Cardiac fibroblast (primary cell): Measurements from ENCODE around the gene BTBD9.

ENCODE experiments used
- DNase-seq, 2 donors: peaks; one replicate each; pipeline versions ENCODE4 v3.0.0 to v3.0.0-alpha.2; 2010; ENCODE audit warnings: low read depth in 2 of 2
- H3K4me3 ChIP-seq, 2 donors: replicated peaks in 1 of 2; 1 replicate in 1 of 2; 2 replicates in 1 of 2; pipeline ENCODE4 v1.5.1; 2011; ENCODE audit warnings: low read depth in 2 of 2, low read length in 2 of 2, mild to moderate bottlenecking in 2 of 2, moderate library complexity in 1 of 2
- TF ChIP-seq, protein P1 (sequence below): IDR thresholded peaks from one replicate; pipeline ENCODE4 v1.5.1; 2011; ENCODE audit warnings: low read depth, mild to moderate bottlenecking, low read length, inconsistent platforms

BTBD9 gene

DNA sequence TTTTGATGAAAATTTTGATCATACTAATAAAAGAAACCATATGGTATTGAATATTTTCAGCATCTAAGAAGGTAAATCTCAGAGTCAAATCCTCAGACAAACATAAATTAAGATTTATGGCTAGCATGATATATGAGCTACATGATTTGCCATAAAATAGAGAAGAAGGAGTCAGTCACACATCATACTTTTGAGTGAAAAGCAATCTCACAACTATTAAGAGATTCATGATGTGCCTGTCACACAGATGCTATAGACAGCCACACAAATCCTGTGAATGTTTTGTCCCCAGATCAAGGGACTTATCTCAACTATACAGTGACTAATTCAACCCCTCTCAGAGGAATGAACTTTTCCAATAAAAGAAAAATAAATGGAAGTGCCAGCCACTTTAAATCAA lies 85.7 kb downstream of the BTBD9 start:
- no peak overlapping the region for H3K4me3 ChIP-seq
- DNase-seq: no peak
- TF ChIP-seq, protein P1, sequence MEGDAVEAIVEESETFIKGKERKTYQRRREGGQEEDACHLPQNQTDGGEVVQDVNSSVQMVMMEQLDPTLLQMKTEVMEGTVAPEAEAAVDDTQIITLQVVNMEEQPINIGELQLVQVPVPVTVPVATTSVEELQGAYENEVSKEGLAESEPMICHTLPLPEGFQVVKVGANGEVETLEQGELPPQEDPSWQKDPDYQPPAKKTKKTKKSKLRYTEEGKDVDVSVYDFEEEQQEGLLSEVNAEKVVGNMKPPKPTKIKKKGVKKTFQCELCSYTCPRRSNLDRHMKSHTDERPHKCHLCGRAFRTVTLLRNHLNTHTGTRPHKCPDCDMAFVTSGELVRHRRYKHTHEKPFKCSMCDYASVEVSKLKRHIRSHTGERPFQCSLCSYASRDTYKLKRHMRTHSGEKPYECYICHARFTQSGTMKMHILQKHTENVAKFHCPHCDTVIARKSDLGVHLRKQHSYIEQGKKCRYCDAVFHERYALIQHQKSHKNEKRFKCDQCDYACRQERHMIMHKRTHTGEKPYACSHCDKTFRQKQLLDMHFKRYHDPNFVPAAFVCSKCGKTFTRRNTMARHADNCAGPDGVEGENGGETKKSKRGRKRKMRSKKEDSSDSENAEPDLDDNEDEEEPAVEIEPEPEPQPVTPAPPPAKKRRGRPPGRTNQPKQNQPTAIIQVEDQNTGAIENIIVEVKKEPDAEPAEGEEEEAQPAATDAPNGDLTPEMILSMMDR: no peak

DNA sequence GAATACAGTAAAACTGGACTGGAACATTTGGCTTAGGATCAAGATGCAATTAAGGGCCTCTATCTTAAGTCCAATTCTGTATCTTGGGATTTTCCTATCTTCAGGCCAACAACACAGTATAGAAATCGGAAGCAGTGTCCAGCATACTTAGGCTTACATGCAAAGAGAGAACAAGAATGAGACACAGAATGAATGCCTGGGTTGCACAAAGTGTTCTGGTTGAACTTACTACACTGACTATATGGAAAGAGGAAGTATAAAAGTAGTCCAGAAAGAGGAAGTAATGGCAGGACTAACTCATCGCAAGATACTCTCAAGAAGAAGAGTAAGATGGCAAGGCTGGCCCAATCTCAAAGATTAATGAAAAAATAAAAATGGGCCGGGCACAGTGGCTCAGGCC lies 87.6 kb downstream of the BTBD9 start:
- DNase-seq: no peak
- H3K4me3 ChIP-seq: no peak overlapping the region
- TF ChIP-seq, protein P1: no peak

DNA sequence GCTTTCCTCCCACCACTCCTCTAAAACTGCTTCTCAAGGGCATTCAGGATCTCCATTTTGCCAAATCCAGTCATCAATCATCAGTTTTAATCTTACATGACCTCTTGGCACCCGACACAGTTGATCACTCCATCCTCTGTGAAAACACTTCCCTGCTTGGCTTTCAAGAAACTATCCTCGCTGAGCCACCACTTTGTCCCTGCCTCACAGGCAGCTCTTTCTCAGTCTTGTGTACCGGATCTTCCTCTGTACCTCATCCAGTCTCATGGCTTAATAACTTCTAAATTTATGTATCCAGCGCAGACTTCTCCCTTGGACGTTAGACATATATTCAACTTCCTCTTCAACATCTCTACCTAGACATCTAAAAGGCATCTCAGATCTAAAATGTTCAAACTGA lies 89.9 kb downstream of the BTBD9 start:
- TF ChIP-seq, protein P1: no peak
- no peak for DNase-seq

DNA sequence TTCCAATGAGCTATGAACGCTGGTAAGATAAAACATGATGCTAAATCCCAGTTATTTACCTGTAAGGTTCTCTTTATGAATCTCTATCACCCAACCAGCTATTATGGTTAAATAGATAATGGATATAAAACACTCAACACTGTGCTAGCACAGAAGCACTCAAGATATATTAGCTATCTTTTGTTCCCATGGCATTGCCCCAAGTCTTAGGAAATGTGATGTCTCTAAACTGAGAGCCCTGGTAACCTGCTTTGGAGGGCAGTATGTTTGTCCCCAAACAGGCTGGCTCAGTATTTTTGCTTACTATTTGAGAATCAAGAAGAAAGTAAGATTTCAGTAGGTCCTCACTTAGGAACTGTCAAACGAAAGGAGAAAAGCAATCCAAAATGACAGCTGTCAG lies 90.5 kb downstream of the BTBD9 start:
- TF ChIP-seq, protein P1: no peak
- DNase-seq: no peak
- no peak overlapping the region for H3K4me3 ChIP-seq

More for the DNA sequence above, 89.9 kb downstream of the BTBD9 start:
- no peak overlapping the region for H3K4me3 ChIP-seq

DNA sequence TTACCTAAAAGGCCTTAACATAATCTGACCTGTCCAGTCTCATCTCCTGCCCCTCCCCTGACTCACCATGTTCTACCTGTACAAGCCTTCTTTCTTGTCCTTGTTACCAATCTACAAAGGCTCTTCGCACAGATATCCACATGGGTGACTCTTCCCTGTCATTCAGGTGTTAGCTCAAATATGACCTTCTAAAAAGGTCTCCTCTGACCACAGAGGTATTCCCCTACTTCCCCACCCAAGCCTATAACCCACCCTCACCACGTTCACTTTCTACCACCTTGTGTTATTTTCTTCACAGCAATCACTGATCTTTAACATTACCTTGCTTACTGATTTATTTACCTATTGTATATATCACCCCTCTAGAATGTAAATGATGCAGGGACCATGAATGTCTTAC lies 96.7 kb downstream of the BTBD9 start:
- TF ChIP-seq, protein P1: no peak
- H3K4me3 ChIP-seq: no peak overlapping the region
- no peak for DNase-seq

DNA sequence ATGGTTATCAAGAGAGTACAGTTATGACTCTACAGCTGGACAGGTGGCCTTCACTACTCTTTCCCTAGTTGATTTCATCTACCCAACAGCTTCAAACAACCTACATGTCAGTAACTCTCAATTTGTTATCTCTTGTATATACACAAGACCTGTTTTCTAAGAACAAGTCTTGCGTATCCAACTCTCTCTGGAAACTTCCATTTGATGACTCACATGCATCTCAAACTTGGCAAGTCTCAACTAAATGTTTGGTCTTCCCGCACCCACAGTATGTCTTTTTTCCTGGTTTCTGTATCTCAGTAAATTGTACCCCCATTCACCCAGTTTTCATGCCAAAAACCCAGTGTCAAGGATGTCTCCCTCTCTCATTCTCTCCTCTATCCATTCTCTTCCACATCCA lies 97.7 kb downstream of the BTBD9 start:
- DNase-seq: peak; percentile 33 to 49
- TF ChIP-seq, protein P1: no peak
- no peak overlapping the region for H3K4me3 ChIP-seq

DNA sequence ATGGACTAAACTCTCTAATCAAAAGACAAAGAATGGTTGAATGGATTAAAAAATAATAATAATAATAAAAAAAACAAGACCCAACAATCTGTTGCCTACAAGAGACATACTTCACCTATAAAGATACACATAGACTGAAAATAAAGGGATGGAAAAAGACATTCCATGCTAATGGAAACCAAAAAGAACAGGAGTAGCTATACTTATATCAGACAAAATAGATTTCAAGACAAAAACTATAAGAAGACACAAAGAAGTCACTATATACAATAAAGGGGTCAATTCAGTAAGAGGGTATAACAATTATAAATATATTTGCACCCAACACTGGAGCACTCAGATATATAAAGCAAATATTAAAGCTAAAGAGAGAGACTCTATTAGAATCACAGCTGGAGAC lies 106.7 kb downstream of the BTBD9 start:
- no peak for DNase-seq
- no peak overlapping the region for H3K4me3 ChIP-seq
- TF ChIP-seq, protein P1: no peak
